ENCODE data around the gene DPF1.
A peak's percentile ranks its signal among the peaks of the same experiment; 100 is the strongest.
"Not testable (repeated sequence)": the region's sequence is repeated elsewhere in the genome, so short reads cannot be mapped to it uniquely, and the experiment has no call there.

DPF1 gene

DNA sequence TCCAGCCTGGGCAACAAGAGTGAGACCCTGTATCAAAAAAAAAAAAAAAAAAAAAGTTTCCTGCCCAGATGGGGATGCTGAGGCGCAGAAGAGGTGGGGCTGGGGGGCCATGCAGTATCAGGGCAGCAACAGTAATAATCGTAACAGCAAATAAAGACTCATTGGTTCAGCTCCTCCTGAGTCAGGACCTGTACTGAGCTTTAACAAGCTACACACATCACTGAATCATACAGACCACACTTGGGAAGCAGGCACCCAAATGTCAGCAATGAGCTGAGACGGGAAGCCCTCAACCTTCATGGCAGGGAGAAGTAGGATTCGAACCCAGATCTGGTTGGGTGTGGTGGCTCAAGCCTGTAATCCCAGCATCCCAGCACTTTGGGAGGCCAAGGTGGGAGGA lies 10.6 kb upstream of the DPF1 start:
- Histone ChIP-seq H3K36me3 (ENCODE audit: control insufficient read depth in 4 of 4, insufficient read depth in 4 of 4, low read length in 3 of 4) (no peaks in the 10 kb centered on the region), H3K9me3 (ENCODE audit: control extremely low read depth in 1 of 5, control insufficient read depth in 4 of 5, insufficient read depth in 2 of 5, low read depth in 1 of 5, low read length in 4 of 5) (no peaks in the 10 kb centered on the region), H3K4me3 (ENCODE audit: control insufficient read depth in 1 of 7, extremely low read depth in 1 of 7, insufficient read depth in 4 of 7, low read depth in 2 of 7, low read length in 6 of 7) (no peak overlapping the region), H3K27me3 (replicated peaks in 2 of 5; ENCODE audit: control insufficient read depth in 4 of 5, insufficient read depth in 5 of 5, low read length in 4 of 5) (peaks cover 0 to 23% (median 14%) of the 10 kb centered on the region in 5 experiments), H3K27ac (ENCODE audit: insufficient read depth in 1 of 2, low read depth in 1 of 2, low read length in 2 of 2, poor library complexity in 1 of 2, severe bottlenecking in 2 of 2) (no peak overlapping the region), H3K4me1 (ENCODE audit: control extremely low read depth in 1 of 4, control insufficient read depth in 4 of 4, insufficient read depth in 4 of 4, low read length in 3 of 4) (peaks cover 0 to 3% (median 1%) of the 10 kb centered on the region in 4 experiments)
- 100% methylated on average over 3 of the region's 4 CpGs for WGBS (ENCODE audit: insufficient coverage)
- ChIA-PET POLR2A (interaction anchor here (0.9 kb wide), 1 partner anchor 169 kb away, joined by 3 read pairs; no protein-coding TSS in a partner anchor), CTCF (interaction anchor here (0.7 to 2.8 kb wide), 13 partner anchors 8 to 168 kb away, joined by 3 to 26 read pairs (median 4); partner anchors contain the start of genes CATSPERG, FAM98C, PPP1R14A and PSMD8)
- DNase-seq: no peak

DNA sequence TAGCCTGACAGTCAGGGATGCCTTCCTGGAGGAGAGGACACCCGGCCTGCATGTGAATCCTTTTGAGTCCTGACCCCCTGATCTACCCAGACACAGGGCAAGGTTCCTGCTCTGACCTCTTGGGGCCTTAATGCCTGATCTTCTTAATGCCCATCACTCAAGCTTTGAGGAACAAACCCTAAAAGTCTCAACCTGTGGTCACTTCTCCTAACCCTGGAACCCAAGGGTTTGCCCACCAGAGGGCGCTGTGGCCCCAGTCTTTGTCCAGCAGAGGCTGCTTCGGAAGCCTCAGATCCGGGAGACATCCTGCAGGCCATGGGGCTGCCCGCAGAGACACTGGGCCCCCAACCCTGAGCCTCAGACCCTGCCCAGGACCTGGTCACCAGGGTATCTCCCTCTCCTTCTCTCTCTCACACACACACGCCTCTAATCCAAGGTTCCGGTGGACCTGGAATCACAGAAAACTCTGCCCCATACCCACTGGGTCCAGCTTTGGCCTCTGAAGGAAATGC lies 9.8 kb upstream of the DPF1 start:
- H3K27me3 ChIP-seq (replicated peaks in 2 of 5; ENCODE audit: control insufficient read depth in 4 of 5, insufficient read depth in 5 of 5, low read length in 4 of 5): peaks cover 0 to 29% (median 17%) of the 10 kb centered on the region in 5 experiments
- H3K36me3 ChIP-seq (ENCODE audit: control insufficient read depth in 4 of 4, insufficient read depth in 4 of 4, low read length in 3 of 4): no peaks in the 10 kb centered on the region
- no peaks in the 10 kb centered on the region for H3K9me3 ChIP-seq (ENCODE audit: control extremely low read depth in 1 of 5, control insufficient read depth in 4 of 5, insufficient read depth in 2 of 5, low read depth in 1 of 5, low read length in 4 of 5)
- 51% methylated on average over 4 of the region's 7 CpGs for WGBS (ENCODE audit: insufficient coverage)
- no peak overlapping the region for H3K4me3 ChIP-seq (ENCODE audit: control insufficient read depth in 1 of 7, extremely low read depth in 1 of 7, insufficient read depth in 4 of 7, low read depth in 2 of 7, low read length in 6 of 7)
- H3K27ac ChIP-seq (ENCODE audit: insufficient read depth in 1 of 2, low read depth in 1 of 2, low read length in 2 of 2, poor library complexity in 1 of 2, severe bottlenecking in 2 of 2): no peak overlapping the region
- peak; percentile 72 to 85 (median 78) for DNase-seq
- H3K4me1 ChIP-seq (ENCODE audit: control extremely low read depth in 1 of 4, control insufficient read depth in 4 of 4, insufficient read depth in 4 of 4, low read length in 3 of 4): peaks cover 0 to 8% (median 7%) of the 10 kb centered on the region in 4 experiments
- CTCF ChIA-PET: interaction anchor here (0.6 to 2.8 kb wide), 16 partner anchors 8 to 169 kb away, joined by 3 to 26 read pairs (median 4); partner anchors contain the start of genes CATSPERG, FAM98C and PPP1R14A
- POLR2A ChIA-PET: no interaction called here

DNA sequence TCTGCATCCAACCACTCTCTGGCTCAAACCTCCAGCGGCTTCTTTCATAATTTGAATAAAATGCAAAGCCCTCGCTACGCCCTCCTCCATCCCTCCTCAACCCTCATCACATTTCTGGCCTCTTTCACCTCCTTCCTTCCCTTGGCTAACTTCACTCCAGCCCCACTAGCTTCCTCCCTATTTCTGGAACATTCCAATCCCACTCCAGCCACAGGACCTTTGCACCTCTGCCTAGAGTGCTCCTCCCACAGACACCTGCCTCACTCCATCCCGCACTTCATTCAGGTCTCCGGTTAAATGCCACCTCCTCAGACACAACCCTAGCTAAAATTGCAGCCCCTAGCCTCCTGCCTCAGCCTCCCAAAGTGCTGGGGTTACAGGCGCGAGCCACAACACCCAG lies 7.9 kb upstream of the DPF1 start:
- no peak for DNase-seq
- Histone ChIP-seq H3K36me3 (ENCODE audit: control insufficient read depth in 4 of 4, insufficient read depth in 4 of 4, low read length in 3 of 4) (no peaks in the 10 kb centered on the region), H3K4me3 (ENCODE audit: control insufficient read depth in 1 of 7, extremely low read depth in 1 of 7, insufficient read depth in 4 of 7, low read depth in 2 of 7, low read length in 6 of 7) (no peak overlapping the region), H3K27ac (ENCODE audit: insufficient read depth in 1 of 2, low read depth in 1 of 2, low read length in 2 of 2, poor library complexity in 1 of 2, severe bottlenecking in 2 of 2) (no peak overlapping the region), H3K4me1 (ENCODE audit: control extremely low read depth in 1 of 4, control insufficient read depth in 4 of 4, insufficient read depth in 4 of 4, low read length in 3 of 4) (peaks cover 0 to 15% (median 10%) of the 10 kb centered on the region in 4 experiments), H3K27me3 (replicated peaks in 2 of 5; ENCODE audit: control insufficient read depth in 4 of 5, insufficient read depth in 5 of 5, low read length in 4 of 5) (peaks cover 0 to 45% (median 19%) of the 10 kb centered on the region in 5 experiments), H3K9me3 (ENCODE audit: control extremely low read depth in 1 of 5, control insufficient read depth in 4 of 5, insufficient read depth in 2 of 5, low read depth in 1 of 5, low read length in 4 of 5) (no peaks in the 10 kb centered on the region)
- ChIA-PET CTCF (interaction anchor here (1.3 to 1.9 kb wide), 3 partner anchors 12 to 329 kb away, joined by 3 to 5 read pairs (median 4); no protein-coding TSS in a partner anchor), POLR2A (no interaction called here)
- WGBS (ENCODE audit: insufficient coverage): 92% methylated on average over 5 of the region's 7 CpGs

GRCh38 chr19:38230506-38231133 lies 6.6 kb upstream of the DPF1 start:
- H3K36me3 ChIP-seq (ENCODE audit: control insufficient read depth in 4 of 4, insufficient read depth in 4 of 4, low read length in 3 of 4); H3K9me3 ChIP-seq (ENCODE audit: control extremely low read depth in 1 of 5, control insufficient read depth in 4 of 5, insufficient read depth in 2 of 5, low read depth in 1 of 5, low read length in 4 of 5); H3K4me3 ChIP-seq (ENCODE audit: control insufficient read depth in 1 of 7, extremely low read depth in 1 of 7, insufficient read depth in 4 of 7, low read depth in 2 of 7, low read length in 6 of 7); DNase-seq; H3K27ac ChIP-seq (ENCODE audit: insufficient read depth in 1 of 2, low read depth in 1 of 2, low read length in 2 of 2, poor library complexity in 1 of 2, severe bottlenecking in 2 of 2); POLR2A ChIA-PET: not testable (repeated sequence)
- CTCF ChIA-PET: interaction anchor here (1.9 kb wide), 1 partner anchor 14 kb away, joined by 4 read pairs; no protein-coding TSS in a partner anchor
- peaks cover 0 to 56% (median 21%) of the 10 kb centered on the region in 5 experiments for H3K27me3 ChIP-seq (replicated peaks in 2 of 5; ENCODE audit: control insufficient read depth in 4 of 5, insufficient read depth in 5 of 5, low read length in 4 of 5)
- no CpG with 5 or more reads among the region's 3 CpGs for WGBS (ENCODE audit: insufficient coverage)
- peaks cover 0 to 16% (median 10%) of the 10 kb centered on the region in 4 experiments for H3K4me1 ChIP-seq (ENCODE audit: control extremely low read depth in 1 of 4, control insufficient read depth in 4 of 4, insufficient read depth in 4 of 4, low read length in 3 of 4)

GRCh38 chr19:38229585-38230073 lies 5.6 kb upstream of the DPF1 start:
- POLR2A ChIA-PET: no interaction called here
- WGBS (ENCODE audit: insufficient coverage): under 1% methylated on average over 41 of the region's 54 CpGs
- Histone ChIP-seq H3K36me3 (ENCODE audit: control insufficient read depth in 4 of 4, insufficient read depth in 4 of 4, low read length in 3 of 4) (no peaks in the 10 kb centered on the region), H3K9me3 (ENCODE audit: control extremely low read depth in 1 of 5, control insufficient read depth in 4 of 5, insufficient read depth in 2 of 5, low read depth in 1 of 5, low read length in 4 of 5) (no peaks in the 10 kb centered on the region), H3K4me3 (ENCODE audit: control insufficient read depth in 1 of 7, extremely low read depth in 1 of 7, insufficient read depth in 4 of 7, low read depth in 2 of 7, low read length in 6 of 7) (peak overlapping the region in 1 of 7 experiments; percentile 52), H3K4me1 (ENCODE audit: control extremely low read depth in 1 of 4, control insufficient read depth in 4 of 4, insufficient read depth in 4 of 4, low read length in 3 of 4) (peaks cover 0 to 16% (median 10%) of the 10 kb centered on the region in 4 experiments), H3K27me3 (replicated peaks in 2 of 5; ENCODE audit: control insufficient read depth in 4 of 5, insufficient read depth in 5 of 5, low read length in 4 of 5) (peaks cover 0 to 63% (median 24%) of the 10 kb centered on the region in 5 experiments), H3K27ac (ENCODE audit: insufficient read depth in 1 of 2, low read depth in 1 of 2, low read length in 2 of 2, poor library complexity in 1 of 2, severe bottlenecking in 2 of 2) (no peak overlapping the region)
- CTCF ChIA-PET: interaction anchor here (1.2 kb wide), 1 partner anchor 15 kb away, joined by 3 read pairs; no protein-coding TSS in a partner anchor
- DNase-seq: peak; percentile 87 to 90 (median 89)

- POLR2A ChIA-PET: no interaction called here
- no peak overlapping the region for H3K27ac ChIP-seq (ENCODE audit: insufficient read depth in 1 of 2, low read depth in 1 of 2, low read length in 2 of 2, poor library complexity in 1 of 2, severe bottlenecking in 2 of 2)
- peak overlapping the region in 4 of 7 experiments; percentile 7 to 58 (median 46) for H3K4me3 ChIP-seq (ENCODE audit: control insufficient read depth in 1 of 7, extremely low read depth in 1 of 7, insufficient read depth in 4 of 7, low read depth in 2 of 7, low read length in 6 of 7)
- no peak for DNase-seq
- peaks cover 0 to 21% (median 14%) of the 10 kb centered on the region in 4 experiments for H3K4me1 ChIP-seq (ENCODE audit: control extremely low read depth in 1 of 4, control insufficient read depth in 4 of 4, insufficient read depth in 4 of 4, low read length in 3 of 4)
- no peaks in the 10 kb centered on the region for H3K9me3 ChIP-seq (ENCODE audit: control extremely low read depth in 1 of 5, control insufficient read depth in 4 of 5, insufficient read depth in 2 of 5, low read depth in 1 of 5, low read length in 4 of 5)
- 3% methylated on average over 39 of the region's 80 CpGs for WGBS (ENCODE audit: insufficient coverage)
- peaks cover 0 to 72% (median 24%) of the 10 kb centered on the region in 5 experiments for H3K27me3 ChIP-seq (replicated peaks in 2 of 5; ENCODE audit: control insufficient read depth in 4 of 5, insufficient read depth in 5 of 5, low read length in 4 of 5)
- no peaks in the 10 kb centered on the region for H3K36me3 ChIP-seq (ENCODE audit: control insufficient read depth in 4 of 4, insufficient read depth in 4 of 4, low read length in 3 of 4)
- CTCF ChIA-PET: interaction anchor here (1.2 kb wide), 1 partner anchor 15 kb away, joined by 3 read pairs; no protein-coding TSS in a partner anchor
Measured at GRCh38 chr19:38228491-38229439, 4.7 kb upstream of the DPF1 start.

Measured in common myeloid progenitor, CD34-positive (primary cell).